DOHH2 (cell line): ENCODE measurements around the gene SERINC2.

Source experiments
- H3F3A ChIP-seq: fragments of 200-600 bp; sonication (generic), shearing (Covaris generic); 2 replicates; pipeline ENCODE4 v1.6.0; 2016; ENCODE audit warnings: antibody characterized with exemption, mild to moderate bottlenecking; ENCODE audit not compliant: control insufficient read depth, insufficient read depth
- H3K27ac ChIP-seq: fragments of 200-600 bp; sonication (generic); 2 replicates; pipeline ENCODE4 v1.5.1; 2014; ENCODE audit warnings: low read depth, mild to moderate bottlenecking, low read length, moderate library complexity
- H3K27me3 ChIP-seq: fragments of 200-600 bp; sonication (generic); 2 replicates; pipeline ENCODE4 v1.6.1; 2014; ENCODE audit warnings: mild to moderate bottlenecking, low read length, mixed read lengths; ENCODE audit not compliant: control insufficient read depth
- H3K36me3 ChIP-seq: fragments of 200-600 bp; sonication (generic); 2 replicates; pipeline ENCODE4 v1.6.1; 2014; ENCODE audit warnings: mild to moderate bottlenecking, low read length, moderate library complexity, mixed read lengths; ENCODE audit not compliant: control insufficient read depth
- H3K4me1 ChIP-seq: fragments of 200-600 bp; sonication (generic); 2 replicates; pipeline ENCODE4 v1.6.1; 2014; ENCODE audit warnings: mild to moderate bottlenecking, low read length, mixed read lengths; ENCODE audit not compliant: control insufficient read depth
- H3K4me2 ChIP-seq: fragments of 200-600 bp; sonication (generic); 2 replicates; pipeline ENCODE4 v1.6.0; 2014; ENCODE audit warnings: mild to moderate bottlenecking, low read length, moderate library complexity
- H3K4me3 ChIP-seq: fragments of 200-600 bp; sonication (generic); 2 replicates; pipeline ENCODE4 v1.5.1; 2014; ENCODE audit warnings: mild to moderate bottlenecking, low read length, mixed read lengths
- H3K79me2 ChIP-seq: fragments of 200-600 bp; sonication (generic); 2 replicates; pipeline ENCODE4 v1.6.1; 2014; ENCODE audit warnings: mild to moderate bottlenecking, low read length, mixed read lengths; ENCODE audit not compliant: control insufficient read depth
- H3K9me2 ChIP-seq: fragments of 200-600 bp; sonication (generic); replicated peaks from 2 replicates; pipeline ENCODE4 v1.6.1; 2014; ENCODE audit warnings: mild to moderate bottlenecking, low read length, mixed read lengths; ENCODE audit not compliant: control insufficient read depth
- H3K9me3 ChIP-seq: fragments of 200-600 bp; sonication (generic); 2 replicates; pipeline ENCODE4 v1.6.1; 2014; ENCODE audit warnings: antibody characterized with exemption, low read length, mixed read lengths; ENCODE audit not compliant: control insufficient read depth, insufficient read depth
- H4K20me1 ChIP-seq: fragments of 200-600 bp; sonication (generic); 2 replicates; pipeline ENCODE4 v1.6.0; 2014; ENCODE audit warnings: low read depth, mild to moderate bottlenecking, antibody characterized with exemption, low read length, moderate library complexity; ENCODE audit not compliant: control insufficient read depth, insufficient read depth
- EZH2phosphoT487 ChIP-seq: fragments of 200-600 bp; sonication (generic); IDR thresholded peaks from 2 replicates; pipeline ENCODE4 v1.6.1; 2017; ENCODE audit warnings: borderline replicate concordance, mild to moderate bottlenecking, antibody characterized with exemption, low read length, moderate library complexity, mixed read lengths
- TF ChIP-seq, protein P1 (sequence below): fragments of 200-600 bp; sonication (generic); IDR thresholded peaks from one replicate; pipeline ENCODE4 v1.5.1; 2014; ENCODE audit warnings: antibody characterized with exemption, mild to moderate bottlenecking, low read depth, low read length; ENCODE audit not compliant: poor library complexity, severe bottlenecking

Gene SERINC2

DNA sequence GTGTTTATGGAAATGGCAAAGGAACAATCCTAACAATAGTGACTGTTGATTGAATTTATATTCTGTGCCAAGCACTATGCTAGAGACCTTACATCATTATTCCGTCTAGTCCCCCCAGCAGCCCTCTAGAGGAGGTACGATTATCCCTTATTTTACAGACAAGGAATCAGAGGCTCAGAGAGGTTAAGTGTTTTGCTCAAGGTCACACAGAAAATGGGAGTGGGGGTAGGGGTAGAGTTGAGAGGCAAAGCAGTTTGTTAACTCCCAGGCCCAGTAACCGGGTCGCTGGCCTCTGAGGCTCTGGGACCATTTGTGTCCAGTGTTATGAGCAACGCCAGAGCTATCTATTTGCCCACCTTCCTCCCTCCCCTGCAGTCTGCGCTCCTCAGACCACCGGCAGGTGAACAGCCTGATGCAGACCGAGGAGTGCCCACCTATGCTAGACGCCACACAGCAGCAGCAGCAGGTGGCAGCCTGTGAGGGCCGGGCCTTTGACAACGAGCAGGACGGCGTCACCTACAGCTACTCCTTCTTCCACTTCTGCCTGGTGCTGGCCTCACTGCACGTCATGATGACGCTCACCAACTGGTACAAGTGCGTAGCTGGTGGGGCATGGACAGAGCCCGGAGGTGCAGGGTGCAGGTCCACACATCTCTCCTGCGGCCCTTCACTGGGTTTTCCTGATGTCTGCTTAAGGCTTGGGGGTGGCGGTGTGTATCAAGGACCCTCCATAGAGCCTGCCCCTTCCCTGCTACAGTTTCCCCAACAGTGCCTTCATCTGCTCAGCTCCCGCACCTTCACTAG, 19.8 kb downstream of the SERINC2 start:
- Histone ChIP-seq H3K4me2 (no peak overlapping the region), H3K79me2 (peaks cover 6% of the 10 kb centered on the region), H3K36me3 (peaks cover 62% of the 10 kb centered on the region), H3K27me3 (no peaks in the 10 kb centered on the region), H3F3A (peaks cover 11% of the 10 kb centered on the region), H4K20me1 (no peaks in the 10 kb centered on the region), H3K4me1 (peaks cover 22% of the 10 kb centered on the region), H3K4me3 (no peak overlapping the region), H3K9me2 (no peaks in the 10 kb centered on the region), H3K27ac (no peak overlapping the region), H3K9me3 (peaks cover 7% of the 10 kb centered on the region)
- no peak for TF ChIP-seq EZH2phosphoT487
- TF ChIP-seq, protein P1, sequence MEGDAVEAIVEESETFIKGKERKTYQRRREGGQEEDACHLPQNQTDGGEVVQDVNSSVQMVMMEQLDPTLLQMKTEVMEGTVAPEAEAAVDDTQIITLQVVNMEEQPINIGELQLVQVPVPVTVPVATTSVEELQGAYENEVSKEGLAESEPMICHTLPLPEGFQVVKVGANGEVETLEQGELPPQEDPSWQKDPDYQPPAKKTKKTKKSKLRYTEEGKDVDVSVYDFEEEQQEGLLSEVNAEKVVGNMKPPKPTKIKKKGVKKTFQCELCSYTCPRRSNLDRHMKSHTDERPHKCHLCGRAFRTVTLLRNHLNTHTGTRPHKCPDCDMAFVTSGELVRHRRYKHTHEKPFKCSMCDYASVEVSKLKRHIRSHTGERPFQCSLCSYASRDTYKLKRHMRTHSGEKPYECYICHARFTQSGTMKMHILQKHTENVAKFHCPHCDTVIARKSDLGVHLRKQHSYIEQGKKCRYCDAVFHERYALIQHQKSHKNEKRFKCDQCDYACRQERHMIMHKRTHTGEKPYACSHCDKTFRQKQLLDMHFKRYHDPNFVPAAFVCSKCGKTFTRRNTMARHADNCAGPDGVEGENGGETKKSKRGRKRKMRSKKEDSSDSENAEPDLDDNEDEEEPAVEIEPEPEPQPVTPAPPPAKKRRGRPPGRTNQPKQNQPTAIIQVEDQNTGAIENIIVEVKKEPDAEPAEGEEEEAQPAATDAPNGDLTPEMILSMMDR: no peak

DNA sequence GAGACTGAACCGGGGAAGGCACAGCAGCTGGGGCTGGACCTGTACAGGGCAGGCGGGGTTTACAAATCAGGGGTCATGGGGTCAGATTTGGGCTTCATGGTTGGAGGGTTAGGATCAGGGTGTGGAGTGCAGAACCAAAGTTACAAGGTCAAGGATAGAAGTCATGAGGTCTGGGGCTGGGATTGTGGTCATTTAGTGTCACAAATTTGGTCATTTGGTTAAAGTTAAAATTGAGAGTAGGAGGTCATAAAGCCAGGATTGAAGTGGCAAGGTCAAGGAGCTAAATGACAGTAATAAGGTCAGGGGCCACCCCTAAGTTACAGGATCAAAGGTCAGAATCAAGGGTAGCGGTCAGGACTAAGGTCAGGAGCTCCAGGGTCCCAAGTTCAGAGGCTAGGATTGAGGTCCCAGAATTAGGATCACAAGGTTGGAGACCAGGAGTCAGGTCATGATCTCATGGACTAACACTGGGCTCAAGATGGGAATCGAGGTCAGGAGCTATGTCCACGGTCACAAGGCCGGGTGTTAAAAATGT, 20.4 kb downstream of the SERINC2 start:
- Histone ChIP-seq H3K27me3 (no peaks in the 10 kb centered on the region), H3K36me3 (peaks cover 57% of the 10 kb centered on the region), H3K4me3 (no peak overlapping the region), H4K20me1 (no peaks in the 10 kb centered on the region), H3K79me2 (peaks cover 2% of the 10 kb centered on the region), H3K4me2 (no peak overlapping the region), H3K4me1 (peaks cover 22% of the 10 kb centered on the region), H3K27ac (no peak overlapping the region), H3K9me2 (no peaks in the 10 kb centered on the region), H3F3A (peaks cover 11% of the 10 kb centered on the region), H3K9me3 (peaks cover 7% of the 10 kb centered on the region)
- TF ChIP-seq, protein P1: no peak
- no peak for TF ChIP-seq EZH2phosphoT487

DNA sequence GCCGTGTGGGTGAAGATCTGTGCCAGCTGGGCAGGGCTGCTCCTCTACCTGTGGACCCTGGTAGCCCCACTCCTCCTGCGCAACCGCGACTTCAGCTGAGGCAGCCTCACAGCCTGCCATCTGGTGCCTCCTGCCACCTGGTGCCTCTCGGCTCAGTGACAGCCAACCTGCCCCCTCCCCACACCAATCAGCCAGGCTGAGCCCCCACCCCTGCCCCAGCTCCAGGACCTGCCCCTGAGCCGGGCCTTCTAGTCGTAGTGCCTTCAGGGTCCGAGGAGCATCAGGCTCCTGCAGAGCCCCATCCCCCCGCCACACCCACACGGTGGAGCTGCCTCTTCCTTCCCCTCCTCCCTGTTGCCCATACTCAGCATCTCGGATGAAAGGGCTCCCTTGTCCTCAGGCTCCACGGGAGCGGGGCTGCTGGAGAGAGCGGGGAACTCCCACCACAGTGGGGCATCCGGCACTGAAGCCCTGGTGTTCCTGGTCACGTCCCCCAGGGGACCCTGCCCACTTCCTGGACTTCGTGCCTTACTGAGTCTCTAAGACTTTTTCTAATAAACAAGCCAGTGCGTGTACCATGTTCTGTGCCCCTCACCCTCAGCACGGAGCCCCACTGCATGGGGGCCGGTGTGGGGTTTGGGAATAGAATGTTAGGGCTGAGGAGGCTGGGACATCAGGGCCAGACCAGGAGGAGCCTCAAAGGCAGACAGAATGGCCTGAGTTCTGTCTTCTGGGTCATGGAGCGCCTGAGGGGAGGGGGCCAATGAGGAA, 21.3 kb downstream of the SERINC2 start:
- no peak overlapping the region for H3K4me2 ChIP-seq
- H3K4me3 ChIP-seq: no peak overlapping the region
- no peak for TF ChIP-seq EZH2phosphoT487
- TF ChIP-seq, protein P1: no peak
- no peaks in the 10 kb centered on the region for H3K79me2 ChIP-seq
- H4K20me1 ChIP-seq: no peaks in the 10 kb centered on the region
- H3K27ac ChIP-seq: no peak overlapping the region
- peaks cover 7% of the 10 kb centered on the region for H3K9me3 ChIP-seq
- peaks cover 17% of the 10 kb centered on the region for H3F3A ChIP-seq
- H3K4me1 ChIP-seq: peaks cover 30% of the 10 kb centered on the region
- peaks cover 49% of the 10 kb centered on the region for H3K36me3 ChIP-seq
- H3K9me2 ChIP-seq: no peaks in the 10 kb centered on the region
- H3K27me3 ChIP-seq: no peaks in the 10 kb centered on the region
